HG03520 (cell line): ENCODE data around the gene FASTKD1.

Source experiments
- ATAC-seq: cut with Tn5 transposase; IDR thresholded peaks from one replicate; pipeline ENCODE4 v1.9.1; 2021; ENCODE audit warnings: mild to moderate bottlenecking, moderate library complexity; ENCODE audit not compliant: unreplicated experiment

FASTKD1 gene

DNA sequence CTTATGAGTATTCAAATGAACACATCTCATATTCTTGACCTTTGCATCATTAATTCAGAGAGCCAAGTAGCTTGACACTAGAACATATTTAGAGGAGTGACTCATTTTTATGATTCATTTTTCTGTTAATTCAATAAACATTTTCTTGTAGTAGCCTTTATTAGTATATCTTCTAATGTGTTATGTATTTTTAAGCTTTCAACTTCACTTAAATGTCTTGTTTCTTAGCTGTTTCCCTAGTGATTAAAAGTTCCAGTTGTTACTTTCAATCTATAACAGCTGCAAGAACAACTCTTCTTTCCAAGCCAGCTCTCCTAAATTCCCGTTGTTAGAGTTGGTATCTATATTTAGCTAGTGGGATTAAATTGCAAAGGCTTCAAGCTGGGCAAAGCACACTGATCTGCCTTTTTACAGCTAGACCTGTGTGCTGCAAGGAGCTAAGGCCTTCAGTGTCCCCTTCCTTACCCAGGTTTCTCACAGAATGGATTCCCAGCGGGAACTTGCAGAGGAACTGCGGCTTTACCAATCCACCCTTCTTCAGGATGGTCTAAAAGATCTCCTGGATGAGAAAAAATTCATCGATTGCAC, 64.3 kb downstream of the FASTKD1 start, which contains the start of gene KLHL41:
Gene KLHL41, plus strand, starts transcription at position 405 of the 588 bp plus-strand sequence. Its CDS starts 77 bp downstream, at position 482.
- ATAC-seq: no peak

GRCh38 chr2:169507698-169508097, 66.0 kb downstream of the FASTKD1 start:
- no peak for ATAC-seq

DNA sequence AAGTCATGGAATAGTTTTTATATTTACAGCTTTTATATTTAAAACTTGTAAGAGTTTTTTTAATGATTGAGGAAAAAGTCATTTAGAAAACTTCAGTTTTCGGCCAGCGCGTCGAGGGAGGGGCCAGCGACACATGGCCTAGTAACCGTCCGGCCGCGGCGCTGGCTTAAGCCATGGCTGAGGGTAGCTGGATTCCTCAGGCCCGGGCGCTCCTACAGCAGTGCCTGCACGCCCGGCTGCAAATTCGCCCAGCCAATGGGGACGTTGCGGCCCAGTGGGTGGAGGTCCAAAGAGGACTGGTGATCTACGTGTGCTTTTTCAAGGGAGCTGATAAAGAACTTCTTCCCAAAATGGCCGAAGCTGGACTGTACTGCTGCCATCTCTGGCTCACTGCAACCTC, 69.0 kb downstream of the FASTKD1 start:
- no peak for ATAC-seq

DNA sequence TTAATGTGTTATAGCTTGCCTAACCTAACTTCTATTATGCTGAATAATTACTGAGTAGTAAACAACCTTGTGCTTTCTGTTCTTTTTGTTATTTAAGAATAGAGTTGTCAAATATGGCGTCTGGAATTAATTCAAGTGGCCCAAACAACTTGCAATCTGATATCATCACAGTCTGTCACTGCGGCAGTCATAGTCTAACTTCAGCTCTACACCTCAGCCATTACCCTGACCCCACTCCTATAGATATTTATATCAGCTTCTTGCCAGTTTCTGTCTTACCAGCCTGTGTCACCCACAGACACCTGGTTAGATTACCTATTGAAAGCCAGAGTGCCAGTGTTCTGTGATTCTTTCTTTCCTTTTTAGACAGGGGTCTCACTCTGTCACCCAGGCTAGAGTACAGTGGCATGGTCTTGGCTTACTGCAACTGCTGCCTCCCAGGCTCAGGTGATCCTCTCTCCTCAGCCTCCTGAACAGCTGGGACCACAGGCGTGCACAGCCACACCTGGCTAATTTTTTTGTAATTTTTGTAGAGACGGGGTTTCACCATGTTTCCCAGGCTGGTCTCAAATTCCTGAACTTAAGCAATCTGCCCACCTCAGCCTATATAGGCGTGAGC, 78.2 kb downstream of the FASTKD1 start:
- no peak for ATAC-seq

- ATAC-seq: no peak
These were observed 80.3 kb downstream of the FASTKD1 start for GRCh38 chr2:169493360-169493759.

GRCh38 chr2:169491378-169491777, 82.3 kb downstream of the FASTKD1 start:
- ATAC-seq: no peak

GRCh38 chr2:169490834-169491233, 82.8 kb downstream of the FASTKD1 start:
- no peak for ATAC-seq

GRCh38 chr2:169486487-169486886, 87.2 kb downstream of the FASTKD1 start:
- ATAC-seq: no peak

GRCh38 chr2:169485650-169486138, 88.0 kb downstream of the FASTKD1 start:
- no peak for ATAC-seq

GRCh38 chr2:169480079-169480465, 93.6 kb downstream of the FASTKD1 start:
- no peak for ATAC-seq
